Retina (tissue), 1 donor: ENCODE results near the gene KLK5.
"Not testable (repeated sequence)": the region's sequence is repeated elsewhere in the genome, so short reads cannot be mapped to it uniquely, and the experiment has no call there.

Experiments
- DNase-seq: peaks from one replicate; pipeline ENCODE4 v3.0.0-alpha.2; 2016

The KLK5 gene

DNA sequence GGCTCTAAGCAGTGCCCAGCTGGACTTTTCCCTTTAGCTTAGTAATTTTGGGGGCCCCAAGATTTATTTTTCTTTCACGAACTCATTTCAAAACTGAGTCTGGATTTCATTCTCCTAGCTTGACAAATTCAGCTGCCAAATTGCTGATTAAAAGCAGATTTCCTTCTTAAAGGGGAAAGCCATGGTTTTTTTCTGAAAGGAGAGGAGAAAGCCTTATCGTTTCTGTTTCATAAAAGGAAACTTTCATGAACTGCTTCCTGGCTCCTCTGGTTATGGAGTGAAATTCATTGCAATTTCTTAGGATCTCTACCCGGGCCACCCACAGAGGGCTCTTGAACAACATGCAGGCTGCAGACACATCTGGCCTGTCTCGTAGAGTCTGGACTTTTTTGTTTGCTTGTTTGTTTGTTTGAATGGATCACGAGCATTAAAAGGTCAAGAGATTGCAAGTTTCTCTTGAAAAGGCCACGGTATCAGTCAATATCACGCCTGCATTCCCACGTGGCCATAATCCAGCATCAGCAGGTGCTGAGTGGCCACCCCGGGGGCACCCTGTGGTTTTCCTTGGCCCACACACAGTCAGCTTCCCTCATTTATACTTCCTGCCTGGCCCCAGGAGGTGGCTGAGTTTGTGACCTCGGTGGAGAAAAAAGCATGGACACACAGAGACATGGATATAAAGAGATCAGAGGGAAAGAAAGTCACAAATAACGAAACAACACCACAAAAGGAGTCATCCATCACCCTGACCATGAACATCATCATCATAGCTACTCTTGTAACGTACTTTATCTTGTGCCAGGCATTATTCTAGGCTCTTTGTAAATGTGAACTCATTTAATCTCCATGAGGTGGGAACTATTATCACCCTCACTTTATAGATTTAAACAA is 31.2 kb downstream of the KLK5 start:
- DNase-seq, result no peak

DNA sequence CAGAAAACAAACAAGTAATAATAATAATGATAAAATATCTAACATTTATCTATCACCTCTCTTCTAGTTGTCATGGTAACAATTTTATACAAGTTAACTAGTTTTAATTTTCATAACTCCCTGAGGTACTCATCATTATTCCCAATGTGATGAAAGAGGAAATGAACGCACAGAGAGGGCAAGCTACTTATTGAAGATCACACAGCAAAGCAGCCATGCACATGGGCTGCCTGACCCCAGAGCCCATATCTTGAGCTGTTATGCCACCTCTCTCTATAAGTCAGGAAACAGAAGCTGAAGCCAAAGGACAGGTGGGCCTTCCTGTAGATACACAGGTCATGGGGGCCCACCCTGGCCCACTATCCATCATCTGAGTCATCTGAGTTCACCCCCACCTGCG is 36.8 kb downstream of the KLK5 start:
- no peak for DNase-seq

DNA sequence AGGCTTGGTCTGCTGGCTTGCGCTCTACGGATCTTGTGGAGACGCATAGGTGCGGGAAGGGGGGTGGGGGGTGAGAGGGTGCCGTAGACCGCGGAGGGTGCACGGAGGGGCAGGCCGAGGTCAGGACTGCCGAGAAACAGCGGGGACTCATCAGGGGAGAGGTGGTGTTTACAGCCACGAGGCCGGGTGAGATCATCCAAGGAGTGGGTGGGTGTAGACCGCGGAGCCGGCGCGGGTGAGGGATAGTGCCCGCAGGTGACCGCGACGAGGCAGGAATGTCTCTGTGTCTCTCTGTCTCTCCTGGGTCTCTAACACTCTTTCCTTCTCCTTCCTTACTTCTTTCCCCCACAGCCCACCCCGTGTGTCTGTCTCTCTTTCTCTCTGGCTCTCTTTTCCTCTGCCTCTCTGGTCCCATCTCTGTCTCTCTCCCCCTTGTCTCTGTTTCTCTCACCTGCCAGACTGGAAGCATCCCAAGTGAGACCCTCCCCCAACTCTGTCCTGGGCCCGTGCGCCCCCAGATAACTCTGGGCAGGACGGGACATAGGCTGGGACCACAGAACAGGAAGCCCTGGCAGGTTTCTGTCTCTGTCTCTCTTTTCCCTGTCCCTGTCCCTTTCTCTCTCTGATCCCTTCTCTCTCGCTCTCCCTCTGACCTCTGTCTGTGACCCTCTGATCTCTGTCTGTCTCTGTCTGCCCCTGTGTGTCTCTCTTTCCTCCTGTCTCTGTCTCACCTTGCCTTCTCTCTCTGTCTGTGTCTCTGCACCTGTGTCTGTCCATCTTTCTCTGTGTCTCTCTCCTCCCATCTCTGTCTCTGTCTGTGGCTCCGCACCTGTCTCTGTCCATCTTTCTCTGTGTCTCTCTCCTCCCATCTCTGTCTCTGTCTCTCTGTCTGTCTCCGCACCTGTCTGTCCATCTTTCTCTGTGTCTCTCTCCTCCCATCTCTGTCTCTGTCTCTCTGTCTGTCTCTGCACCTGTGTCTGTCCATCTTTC is 39.8 kb downstream of the KLK5 start:
- no peak for DNase-seq

DNA sequence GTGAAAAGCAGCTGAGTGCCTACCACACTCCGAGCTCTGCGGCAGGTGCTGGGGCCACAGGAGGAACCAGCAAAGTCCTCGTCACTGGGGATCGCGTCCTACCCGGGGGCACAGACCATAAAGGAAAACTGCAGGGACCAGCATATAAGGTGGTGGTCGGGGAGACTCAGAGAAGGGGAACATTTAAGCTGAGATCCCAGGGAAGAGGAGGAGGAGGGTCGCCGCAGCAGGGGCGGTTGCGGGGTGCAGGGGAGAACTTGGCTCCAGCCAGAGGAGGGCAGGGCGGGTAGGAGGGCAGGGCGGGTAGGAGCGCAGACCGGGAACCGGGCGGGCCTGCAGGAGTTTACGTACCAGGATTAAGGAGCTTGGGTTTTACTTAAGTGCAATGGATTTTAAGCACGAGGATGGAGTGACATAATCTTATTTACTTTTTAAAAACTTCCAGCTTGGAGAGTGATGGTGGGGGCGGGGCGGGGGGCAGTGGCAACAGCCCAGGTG is 40.7 kb downstream of the KLK5 start:
- DNase-seq, result no peak

DNA sequence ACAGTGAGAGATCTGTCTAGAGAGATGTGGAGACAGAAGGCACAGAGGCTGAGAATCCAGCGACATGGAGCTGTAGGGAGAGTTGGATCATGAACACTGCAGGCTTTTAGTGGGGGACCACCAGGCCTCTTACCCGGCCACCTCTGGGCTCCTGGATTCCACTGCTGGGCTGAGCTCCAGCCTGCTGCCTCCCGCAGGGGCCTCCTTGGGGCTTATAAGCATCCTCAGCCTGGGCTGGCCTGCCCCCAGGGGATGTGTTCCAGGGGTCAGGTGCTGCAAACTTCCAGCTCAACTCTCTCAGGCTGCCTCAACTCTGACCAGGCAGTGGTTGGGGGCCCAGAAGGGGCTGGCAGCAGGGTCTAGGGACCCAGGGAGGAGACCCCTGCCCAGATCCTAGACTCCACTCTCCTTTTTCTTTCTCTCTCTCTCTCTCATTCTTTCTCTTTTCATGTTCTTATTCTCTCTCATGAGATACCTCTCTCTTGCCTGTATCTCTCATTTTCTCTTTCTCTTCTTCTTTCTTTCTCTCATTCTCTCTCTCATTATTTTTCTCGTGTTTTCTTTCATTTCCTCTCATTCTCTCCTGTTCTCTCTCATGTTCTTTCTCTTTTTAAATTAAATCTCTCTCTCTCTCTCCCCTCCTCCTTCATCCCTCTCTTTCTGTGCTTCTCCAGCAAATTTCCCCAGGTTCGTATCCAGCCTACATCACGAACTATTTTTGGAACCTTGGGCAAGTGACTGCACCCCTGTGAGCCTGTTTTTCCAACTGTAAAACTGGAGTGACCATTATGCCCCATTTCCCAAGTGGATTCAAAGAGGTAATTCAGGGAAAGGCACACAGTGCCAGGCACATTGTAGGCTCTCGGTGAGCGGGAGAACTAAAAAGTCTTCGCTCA is 41.4 kb downstream of the KLK5 start, which contains the start of gene KLK4:
KLK4 (minus strand) TSS at position 190 of the 896 bp plus-strand sequence. CDS start 657 bp downstream, outside the sequence.
- no peak for DNase-seq

DNA sequence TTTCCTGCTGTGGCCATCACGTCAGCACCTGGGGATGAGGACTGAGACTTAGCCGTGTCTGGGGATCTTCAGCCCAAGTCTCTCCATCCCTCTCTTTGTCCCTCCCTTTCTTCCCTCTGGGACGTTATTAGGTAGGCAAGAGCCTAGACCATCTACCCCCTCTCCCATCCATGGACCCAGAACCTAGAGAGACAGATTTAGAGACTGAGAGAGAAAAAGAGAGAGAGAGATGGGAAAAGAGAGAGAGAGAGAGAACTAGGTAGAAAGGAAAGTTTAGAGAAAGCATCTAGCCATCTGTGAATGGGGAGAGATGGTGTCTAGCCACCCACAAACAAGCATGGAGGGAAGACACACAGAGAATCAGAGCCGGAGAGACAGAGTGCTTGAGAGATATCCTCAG is 42.1 kb downstream of the KLK5 start:
- DNase-seq, result no peak

DNA sequence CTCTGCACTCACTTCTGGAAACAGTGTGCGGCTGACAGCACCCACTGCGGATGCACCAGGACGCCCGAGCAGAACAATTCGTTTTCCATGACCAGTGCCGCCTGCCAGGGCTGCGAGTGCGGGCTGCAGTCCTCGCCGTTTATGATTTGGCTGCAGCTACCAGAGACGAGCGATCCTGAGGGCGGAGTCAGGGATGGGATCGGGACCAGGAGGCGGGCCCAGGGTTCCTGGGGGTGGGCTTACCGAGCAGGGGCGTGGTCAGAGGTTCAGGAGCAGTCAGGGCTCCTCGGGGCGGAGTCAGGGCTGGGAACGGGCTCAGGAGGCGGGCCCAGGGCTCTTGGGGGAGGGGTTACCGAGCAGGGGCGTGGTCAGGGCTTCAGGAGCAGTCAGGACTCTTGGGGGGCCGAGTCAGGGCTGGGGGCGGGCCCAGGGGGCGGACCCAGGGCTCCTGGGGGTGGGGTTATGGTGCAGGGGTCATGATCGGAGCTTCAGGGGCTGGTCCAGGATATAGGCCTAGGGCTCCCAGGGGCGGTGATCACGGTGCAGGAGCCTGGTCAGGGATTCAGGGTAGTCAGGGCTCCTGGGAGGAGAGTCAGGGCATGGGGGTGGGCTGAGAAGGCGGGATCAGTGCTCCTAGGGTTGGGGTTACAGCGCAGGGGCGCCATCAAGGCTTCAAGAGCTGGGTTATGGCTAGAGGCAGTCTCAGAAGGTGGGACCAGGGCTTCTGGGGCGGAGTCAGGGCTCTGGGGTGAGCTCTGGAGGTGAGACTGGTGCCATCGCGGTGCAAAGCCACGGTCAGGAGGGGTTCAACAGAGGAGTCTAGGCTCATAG is 43.4 kb downstream of the KLK5 start:
- DNase-seq, result peak; percentile 87

DNA sequence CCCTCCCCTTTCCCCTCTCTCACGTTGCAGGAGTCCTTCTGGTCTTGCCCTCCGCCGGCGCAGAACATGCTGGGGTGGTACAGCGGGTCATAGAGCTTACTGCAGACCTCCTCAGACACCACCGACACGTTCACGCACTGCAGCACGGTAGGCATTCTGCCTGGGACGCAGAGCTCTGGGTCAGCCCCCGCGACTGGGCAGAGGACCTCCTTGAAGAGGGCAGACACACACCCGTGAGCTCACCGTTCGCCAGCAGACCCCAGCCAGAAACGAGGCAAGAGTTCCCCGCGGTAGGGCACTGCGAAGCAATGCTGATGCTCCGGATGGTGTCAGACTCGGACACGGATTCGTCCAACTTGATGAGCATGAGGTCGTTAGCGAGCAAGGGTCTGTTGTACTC is 44.5 kb downstream of the KLK5 start:
- no peak for DNase-seq

DNA sequence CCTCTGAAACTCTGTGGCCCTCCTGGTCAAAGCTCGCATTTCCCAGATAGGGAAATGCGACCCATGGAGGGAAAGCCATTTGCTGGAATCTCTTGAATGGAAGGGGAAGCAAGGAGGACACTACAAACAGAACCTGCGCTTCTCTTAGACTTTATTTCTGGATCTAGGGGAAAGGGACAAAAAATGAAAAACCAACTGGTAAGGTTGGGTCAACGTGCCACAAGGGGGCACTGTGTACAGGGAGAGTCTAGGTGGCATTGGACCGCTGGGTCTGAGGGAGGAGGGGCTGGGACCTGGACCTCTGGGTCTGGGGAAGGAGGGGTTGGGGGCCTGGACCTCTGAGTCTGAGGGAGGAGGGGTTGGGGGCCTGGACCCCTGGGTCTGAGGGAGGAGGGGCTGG is 46.6 kb downstream of the KLK5 start:
- no peak for DNase-seq

DNA sequence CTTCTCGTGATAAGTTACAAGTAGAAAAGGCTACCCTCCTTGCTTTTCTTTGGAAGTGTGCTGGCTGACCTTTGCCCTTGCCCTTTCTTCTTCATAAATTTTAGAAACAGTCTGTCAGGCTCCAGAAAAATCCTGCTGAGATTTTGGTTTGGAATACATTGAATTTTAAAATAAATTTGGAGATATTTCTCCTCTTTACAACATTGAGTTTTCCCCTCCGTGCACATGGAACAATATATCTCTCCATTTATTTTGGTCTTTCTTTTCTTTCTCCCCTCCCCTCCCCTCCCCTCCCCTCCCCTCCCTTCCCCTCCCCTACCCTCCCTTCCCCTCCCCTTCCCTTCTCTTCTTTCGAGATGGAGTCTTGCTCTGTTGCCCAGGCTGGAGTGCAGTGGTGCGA is 50.2 kb downstream of the KLK5 start:
- DNase-seq, result no peak

DNA sequence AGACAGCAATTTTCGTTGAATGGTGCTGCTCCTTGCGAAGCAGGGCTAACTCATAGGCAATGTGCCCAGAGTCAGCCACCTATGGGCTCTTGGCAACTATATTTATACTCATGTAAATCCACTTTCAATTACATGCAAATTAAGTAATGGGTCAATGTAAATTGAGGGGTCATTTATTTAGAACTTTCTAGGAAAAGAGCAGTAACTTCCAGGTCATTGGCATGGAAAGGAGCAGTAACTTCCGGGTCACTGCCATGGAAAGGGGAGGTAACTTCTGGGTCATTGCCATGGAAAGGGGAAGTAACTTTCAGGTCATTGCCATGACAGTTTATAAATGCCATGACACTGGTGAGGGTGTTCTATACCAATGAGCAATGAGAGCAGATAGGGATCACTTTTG is 53.3 kb downstream of the KLK5 start:
- DNase-seq, result no peak

DNA sequence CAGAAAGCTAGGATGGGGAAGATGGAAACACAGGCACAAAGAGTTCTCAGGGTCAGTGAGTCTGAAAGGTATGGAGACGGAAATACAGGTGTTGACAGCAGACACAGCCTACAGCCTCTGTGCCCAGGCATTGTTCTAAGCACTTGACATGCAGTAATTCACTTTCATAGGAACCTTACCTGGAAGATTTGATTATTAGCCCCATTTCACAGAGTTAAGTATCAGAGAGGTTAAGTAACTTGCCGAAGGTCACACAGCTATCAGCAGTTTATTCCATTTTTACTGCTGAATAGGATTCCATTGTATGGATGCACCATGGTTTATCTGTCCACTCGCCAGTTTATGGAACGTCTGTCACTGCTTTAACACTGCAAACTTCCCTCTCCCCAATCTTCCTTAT is 54.8 kb downstream of the KLK5 start:
- DNase-seq, result no peak

DNA sequence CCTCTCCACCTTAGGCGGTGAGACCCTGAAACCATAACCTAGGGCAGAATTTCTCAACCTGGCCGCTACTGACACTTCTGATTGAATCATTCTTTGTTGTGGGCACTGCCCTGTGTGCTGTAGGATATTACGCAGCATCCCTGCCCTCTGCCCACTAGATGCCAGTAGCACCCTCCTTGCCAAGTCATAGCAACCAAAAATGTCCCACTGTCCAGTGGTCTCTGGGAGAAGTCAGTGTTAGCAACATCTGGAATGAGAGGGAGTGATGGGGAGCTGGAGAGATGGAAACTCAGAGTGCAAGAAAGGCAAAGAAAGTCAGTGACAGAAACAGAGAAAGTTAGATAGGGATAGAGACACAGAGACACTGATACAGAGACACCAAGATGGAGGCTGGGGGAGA is 55.2 kb downstream of the KLK5 start:
- DNase-seq, result no peak

DNA sequence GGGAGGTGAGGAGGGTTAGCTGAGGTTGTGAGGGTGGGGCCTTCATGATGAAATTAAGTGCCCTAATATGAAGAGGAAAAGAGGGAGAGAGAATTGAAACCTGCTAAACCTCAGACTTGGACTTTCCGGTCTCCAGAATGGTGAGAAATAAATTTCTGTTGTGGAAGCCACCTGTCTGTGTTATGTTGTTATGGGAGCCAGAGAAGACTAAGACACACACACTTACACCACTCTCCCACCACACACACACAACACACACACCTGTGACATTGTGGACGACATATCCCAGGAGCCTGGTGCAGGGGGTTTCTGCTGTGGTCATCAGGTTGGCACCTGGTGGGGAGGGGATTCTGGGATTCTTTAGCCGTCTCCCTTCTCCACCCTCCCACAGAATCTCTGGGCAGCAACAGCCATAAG is 55.6 kb downstream of the KLK5 start:
- no peak for DNase-seq

DNA sequence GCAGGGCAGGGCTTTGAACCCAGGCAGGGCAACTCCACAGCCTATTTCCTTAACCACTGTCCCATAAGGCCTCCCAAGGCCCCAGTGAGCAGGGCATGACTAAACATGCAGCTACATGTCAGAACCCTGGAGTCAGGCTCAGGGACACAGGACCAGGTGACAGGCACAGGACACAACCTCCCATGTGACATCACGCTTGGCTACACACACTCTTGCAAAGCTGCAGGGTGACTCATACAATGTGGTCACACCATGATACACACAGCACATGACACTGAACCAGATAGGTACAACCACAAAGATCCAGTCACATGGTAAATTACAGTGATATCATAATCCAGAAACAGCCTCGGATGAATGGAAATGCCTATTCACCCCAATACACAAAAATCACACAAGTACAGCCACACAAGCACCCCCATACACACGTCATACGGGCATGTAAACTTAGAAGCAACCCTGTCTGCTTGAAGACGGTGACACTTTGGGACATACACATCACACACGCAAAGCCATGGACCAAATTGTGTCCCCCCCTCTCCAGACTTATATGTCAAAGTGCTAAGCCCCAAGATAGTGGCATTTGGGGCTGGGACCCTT is 56.1 kb downstream of the KLK5 start:
- DNase-seq, result no peak

DNA sequence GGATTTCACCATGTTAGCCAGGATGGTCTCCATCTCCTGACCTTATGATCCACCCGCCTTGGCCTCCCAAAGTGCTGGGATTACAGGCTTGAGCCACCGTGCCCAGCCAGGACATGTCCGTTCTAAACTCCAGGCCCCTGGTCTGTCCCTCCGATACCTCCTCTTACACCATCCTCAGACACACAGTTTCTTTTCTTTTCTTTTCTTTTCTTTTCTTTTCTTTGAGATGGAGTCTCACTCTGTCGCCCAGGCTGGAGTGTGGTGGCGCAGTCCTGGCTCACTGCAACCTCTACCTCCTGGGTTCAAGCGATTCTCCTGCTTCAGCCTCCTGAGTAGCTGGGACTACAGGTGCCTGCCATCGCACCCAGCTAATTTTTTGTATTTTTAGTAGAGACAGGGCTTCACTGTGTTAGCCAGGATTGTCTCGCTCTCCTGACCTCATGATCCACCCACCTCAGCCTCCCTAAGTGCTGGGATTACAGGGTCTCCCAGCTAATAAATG is 56.7 kb downstream of the KLK5 start:
- not testable (repeated sequence) for DNase-seq

DNA sequence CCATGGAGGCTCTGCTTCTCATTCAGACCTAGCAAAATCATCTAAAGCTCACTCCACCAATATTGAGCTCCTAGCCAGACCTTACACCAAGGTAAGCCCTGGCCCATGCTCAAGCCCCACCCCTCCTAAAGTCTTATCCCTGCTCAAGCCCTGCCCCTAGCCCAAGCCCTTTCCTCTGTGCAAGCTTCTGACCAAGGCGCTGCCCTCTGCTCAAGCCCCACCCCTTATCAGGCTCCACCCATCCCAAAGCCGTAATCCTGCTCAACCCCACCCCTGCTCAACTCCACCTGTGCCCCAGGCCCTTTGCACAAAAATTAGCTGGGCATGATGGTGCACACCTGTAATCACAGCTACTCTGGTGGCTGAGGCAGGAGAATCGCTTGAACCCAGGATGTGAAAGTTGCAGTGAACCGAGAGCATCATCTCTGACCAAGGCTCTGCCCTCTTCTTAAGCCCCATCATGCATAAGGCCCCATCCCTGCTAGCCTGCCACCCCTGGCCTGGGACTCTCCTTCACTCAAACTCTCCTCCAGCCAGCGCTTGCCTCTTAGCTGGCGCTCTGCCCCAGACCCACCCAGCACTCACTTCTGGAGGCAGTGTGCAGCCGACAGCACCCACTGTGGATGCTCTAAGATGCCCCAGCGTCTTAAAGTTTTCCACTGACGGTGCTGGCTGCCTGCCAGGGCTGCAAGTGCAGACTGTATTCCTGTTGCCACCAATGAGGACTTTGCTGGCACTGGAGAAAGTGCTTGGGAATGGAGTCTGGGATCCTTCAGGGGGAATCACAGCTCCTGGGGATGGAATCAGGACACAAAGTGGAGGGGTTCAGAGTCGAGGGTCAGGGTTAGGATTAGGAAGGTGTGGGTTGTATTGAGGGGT is 58.1 kb downstream of the KLK5 start:
- DNase-seq, result no peak
